Right hindlimb (tissue), 1 donor: ENCODE measurements around the gene CDC25B.
A peak's percentile ranks its signal among the peaks of the same experiment; 100 is the strongest.

Source experiments
- DNase-seq: peaks from one replicate; pipeline ENCODE4 v3.0.0-alpha.2; 2018

Gene CDC25B

GRCh38 chr20:3764659-3765058 is 31.5 kb upstream of the CDC25B start:
- no peak for DNase-seq

GRCh38 chr20:3765171-3765882 is 30.8 kb upstream of the CDC25B start:
- peak; percentile 41 for DNase-seq

GRCh38 chr20:3766422-3767109 is 29.5 kb upstream of the CDC25B start:
- no peak for DNase-seq

GRCh38 chr20:3767110-3767426 is 29.0 kb upstream of the CDC25B start:
- DNase-seq: peak; percentile 29

GRCh38 chr20:3767427-3768341 is 28.4 kb upstream of the CDC25B start, which contains the start of gene ADISSP:
TSS of gene ADISSP (minus strand) at chr20:3767753. CDS start at chr20:3760100, 7,653 bp downstream.
- DNase-seq: peak; percentile 99

- peak; percentile 86 for DNase-seq
Measured at GRCh38 chr20:3768342-3769130, 27.6 kb upstream of the CDC25B start.

- DNase-seq: no peak
Measured at GRCh38 chr20:3771552-3772058, 24.5 kb upstream of the CDC25B start.

GRCh38 chr20:3775457-3776108 is 20.5 kb upstream of the CDC25B start:
- DNase-seq: no peak

- no peak for DNase-seq
Measured at GRCh38 chr20:3777381-3777715, 18.8 kb upstream of the CDC25B start.

GRCh38 chr20:3777716-3778629 is 18.1 kb upstream of the CDC25B start:
- DNase-seq: no peak

GRCh38 chr20:3778976-3779375 is 17.1 kb upstream of the CDC25B start:
- DNase-seq: no peak

GRCh38 chr20:3781153-3781910 is 14.8 kb upstream of the CDC25B start, which contains the start of gene SPEF1:
TSS of gene SPEF1 (minus strand) at chr20:3781448. CDS start at chr20:3781287, 161 bp downstream.
- DNase-seq: peak; percentile 91

GRCh38 chr20:3782597-3782996 is 13.5 kb upstream of the CDC25B start:
- DNase-seq: no peak

GRCh38 chr20:3783068-3783489 is 13.0 kb upstream of the CDC25B start:
- DNase-seq: no peak

GRCh38 chr20:3783511-3784195 is 12.5 kb upstream of the CDC25B start:
- DNase-seq: no peak

GRCh38 chr20:3784216-3784853 is 11.8 kb upstream of the CDC25B start:
- DNase-seq: no peak

GRCh38 chr20:3784863-3785239 is 11.3 kb upstream of the CDC25B start:
- DNase-seq: no peak

- no peak for DNase-seq
Measured at GRCh38 chr20:3785240-3786125, 10.6 kb upstream of the CDC25B start.
